KBM-7 (cell line): ENCODE data around the gene ZNF324.
A peak's percentile ranks its signal among the peaks of the same experiment; 100 is the strongest.
"Not testable (repeated sequence)": the region's sequence is repeated elsewhere in the genome, so short reads cannot be mapped to it uniquely, and the experiment has no call there.

ENCODE experiments used
- DNase-seq: peaks from one replicate; pipeline ENCODE4 v3.0.0-alpha.2; 2015
- in situ Hi-C: fragments of 300-500 bp; cut with MboI; formaldehyde crosslinking; loops from 2 replicates; pipeline ENCODE4 v1.14.3; 2020; ENCODE audit warnings: low sequenced_read_pairs, low pct_unique_long_range_greater_than_20kb, mixed read lengths

The ZNF324 gene

GRCh38 chr19:58466760-58467589 lies at the start of gene ZNF324:
ZNF324 (plus strand) TSS chr19:58467080; CDS start chr19:58469186, 2,106 bp downstream.
- in situ Hi-C loops, result no loop called here
- DNase-seq, result peak; percentile 95

- no peak for DNase-seq
- in situ Hi-C loops, result no loop called here
Measured at GRCh38 chr19:58428617-58429016, 38.3 kb upstream of the ZNF324 start.

- DNase-seq, result no peak
- in situ Hi-C loops, result no loop called here
Measured at GRCh38 chr19:58429745-58430144, 37.1 kb upstream of the ZNF324 start.

- in situ Hi-C loops, result no loop called here
- no peak for DNase-seq
Measured at GRCh38 chr19:58434217-58434616, 32.7 kb upstream of the ZNF324 start.

GRCh38 chr19:58439576-58440554 lies 27.0 kb upstream of the ZNF324 start, which contains the start of gene ZNF132:
ZNF132 (minus strand) TSS chr19:58440153; CDS start chr19:58439821, 332 bp downstream.
- in situ Hi-C loops, result no loop called here
- no peak for DNase-seq

GRCh38 chr19:58440556-58440955 lies 26.3 kb upstream of the ZNF324 start:
- in situ Hi-C loops, result no loop called here
- DNase-seq, result no peak

- in situ Hi-C loops, DNase-seq: not testable (repeated sequence)
Measured at GRCh38 chr19:58442986-58443385, 23.9 kb upstream of the ZNF324 start.

- DNase-seq, in situ Hi-C loops: not testable (repeated sequence)
Measured at GRCh38 chr19:58448860-58449259, 18.0 kb upstream of the ZNF324 start.

GRCh38 chr19:58449980-58450379 lies 16.9 kb upstream of the ZNF324 start:
- DNase-seq, in situ Hi-C loops: not testable (repeated sequence)

GRCh38 chr19:58450856-58451357 lies 16.0 kb upstream of the ZNF324 start:
- in situ Hi-C loops, result no loop called here
- DNase-seq, result no peak

GRCh38 chr19:58451358-58452101 lies 15.3 kb upstream of the ZNF324 start, which contains the start of gene ZNF324B:
ZNF324B (plus strand) TSS chr19:58451622; CDS start chr19:58453702, 2,080 bp downstream.
- in situ Hi-C loops, result no loop called here
- peak; percentile 96 for DNase-seq

GRCh38 chr19:58453743-58454142 lies 13.1 kb upstream of the ZNF324 start:
- in situ Hi-C loops, result no loop called here
- no peak for DNase-seq

GRCh38 chr19:58455306-58455705 lies 11.6 kb upstream of the ZNF324 start:
- DNase-seq, result no peak
- in situ Hi-C loops, result no loop called here

- no peak for DNase-seq
- in situ Hi-C loops, result no loop called here
Measured at GRCh38 chr19:58456111-58456510, 10.8 kb upstream of the ZNF324 start.

GRCh38 chr19:58460039-58460438 lies 6.8 kb upstream of the ZNF324 start:
- DNase-seq, result no peak
- in situ Hi-C loops, result no loop called here

- in situ Hi-C loops, result no loop called here
- no peak for DNase-seq
Measured at GRCh38 chr19:58466089-58466759, 656 bp upstream of the ZNF324 start.

- in situ Hi-C loops, result no loop called here
- DNase-seq, result no peak
Measured at GRCh38 chr19:58468216-58468839, 1.4 kb downstream of the ZNF324 start.
